Esophagus squamous epithelium (tissue), 4 donors: ENCODE results near the gene RBM33.

Experiments
- POLR2A ChIP-seq, 4 donors: fragments of 450-650 bp; IDR thresholded peaks; one replicate each; pipeline ENCODE4 v1.6.1; 2017; ENCODE audit warnings: antibody characterized with exemption in 4 of 4, mild to moderate bottlenecking in 4 of 4, moderate library complexity in 3 of 4
- TF ChIP-seq, protein P1 (sequence below), 6 experiments: fragments of 450-650 bp in 4 of 6; fragments of 200-600 bp in 2 of 6; sonication (generic) in 2 of 6; IDR thresholded peaks; one replicate each; pipeline ENCODE4 v1.5.1; 2016 to 2019; ENCODE audit warnings: antibody characterized with exemption in 6 of 6, mild to moderate bottlenecking in 4 of 6, moderate library complexity in 4 of 6

DNA sequence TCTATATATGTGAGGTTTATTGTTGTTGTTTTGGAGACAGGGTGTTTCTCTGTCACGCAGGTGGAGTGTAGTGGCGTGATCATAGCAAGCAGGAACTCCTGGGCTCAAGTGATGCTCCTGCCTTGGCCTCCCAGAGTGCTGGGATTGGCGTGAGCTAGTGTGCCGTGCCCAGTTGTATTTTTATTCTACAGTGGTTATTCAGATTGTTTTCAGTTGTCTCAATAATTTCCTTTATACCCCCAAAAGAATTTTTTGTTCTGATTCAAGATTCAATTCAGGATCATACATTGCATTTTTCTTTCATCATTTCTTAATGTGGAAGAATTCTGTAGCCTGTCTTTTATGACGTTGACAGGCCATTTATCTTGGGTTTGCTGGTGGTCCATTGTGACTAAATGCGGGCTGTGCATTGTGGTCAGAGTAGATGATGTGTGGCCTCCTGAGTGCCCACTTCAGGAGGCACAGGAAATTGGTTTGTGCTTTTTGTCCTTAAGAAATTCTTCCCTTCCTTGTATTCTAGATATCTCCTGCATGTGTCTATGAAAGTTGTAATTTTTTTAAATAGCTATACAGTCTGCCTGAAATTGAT lies 22.9 kb downstream of the RBM33 start:
- TF ChIP-seq, protein P1, sequence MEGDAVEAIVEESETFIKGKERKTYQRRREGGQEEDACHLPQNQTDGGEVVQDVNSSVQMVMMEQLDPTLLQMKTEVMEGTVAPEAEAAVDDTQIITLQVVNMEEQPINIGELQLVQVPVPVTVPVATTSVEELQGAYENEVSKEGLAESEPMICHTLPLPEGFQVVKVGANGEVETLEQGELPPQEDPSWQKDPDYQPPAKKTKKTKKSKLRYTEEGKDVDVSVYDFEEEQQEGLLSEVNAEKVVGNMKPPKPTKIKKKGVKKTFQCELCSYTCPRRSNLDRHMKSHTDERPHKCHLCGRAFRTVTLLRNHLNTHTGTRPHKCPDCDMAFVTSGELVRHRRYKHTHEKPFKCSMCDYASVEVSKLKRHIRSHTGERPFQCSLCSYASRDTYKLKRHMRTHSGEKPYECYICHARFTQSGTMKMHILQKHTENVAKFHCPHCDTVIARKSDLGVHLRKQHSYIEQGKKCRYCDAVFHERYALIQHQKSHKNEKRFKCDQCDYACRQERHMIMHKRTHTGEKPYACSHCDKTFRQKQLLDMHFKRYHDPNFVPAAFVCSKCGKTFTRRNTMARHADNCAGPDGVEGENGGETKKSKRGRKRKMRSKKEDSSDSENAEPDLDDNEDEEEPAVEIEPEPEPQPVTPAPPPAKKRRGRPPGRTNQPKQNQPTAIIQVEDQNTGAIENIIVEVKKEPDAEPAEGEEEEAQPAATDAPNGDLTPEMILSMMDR (IDR thresholded peaks at IDR 0.05), result no peak
- no peak for TF ChIP-seq POLR2A (IDR thresholded peaks at IDR 0.05)
